GM12878 (cell line): Measurements from ENCODE around the gene SEPHS2. TPM values are rescaled to one million over a fixed set of nuclear protein-coding genes. Genes with fewer than 3 reads are reported as not detected.

ENCODE experiments used
- ATAC-seq: fragments of 200-7000 bp; cut with Tn5 transposase; 3 replicates; pipeline ENCODE4 v1.9.1; 2020; ENCODE audit warnings: mild to moderate bottlenecking, moderate library complexity
- BruUV-seq: library from RNA; stranded (reverse); fragments of 400-500 nt; replicated peaks from 2 replicates; lab custom pipeline; 2021; lab: Mats Ljungman, UMichigan
- CTCF ChIA-PET: fragments of 300-600 bp; sonication (Branson Sonifier 250); formaldehyde crosslinking; extraction: SDS; loops from one replicate; lab custom pipeline; 2021; ENCODE audit warnings: inconsistent platforms; lab: Yijun Ruan, JAX
- POLR2A ChIA-PET: fragments of 350-600 bp; formaldehyde crosslinking; extraction: SDS; loops from one replicate; lab custom pipeline; 2021; ENCODE audit warnings: inconsistent platforms; lab: Charles Lee
- RAD21 ChIA-PET: fragments of 300-600 bp; sonication (Branson Sonifier 250); formaldehyde crosslinking; loops from one replicate; lab custom pipeline; 2023; ENCODE audit warnings: antibody characterized with exemption; ENCODE audit not compliant: unreplicated experiment; lab: Charles Lee
- SMC1A ChIA-PET: fragments of 300-600 bp; sonication (Branson Sonifier 250); formaldehyde crosslinking; loops from one replicate; lab custom pipeline; 2023; ENCODE audit not compliant: unreplicated experiment, uncharacterized antibody; lab: Charles Lee
- DNase-seq: peaks from one replicate; pipeline ENCODE4 v3.0.0-alpha.2; 2011; ENCODE audit warnings: low read depth, low spot score
- FAIRE-seq: peaks from 3 replicates; lab custom pipeline; 2011; peaks lifted over from hg19 to GRCh38; lab: Jason Lieb, UNC
- H2AFZ ChIP-seq: 2 replicates; pipeline ENCODE4 v1.6.0; 2011; ENCODE audit warnings: low read depth, low read length, control low read depth; ENCODE audit not compliant: control insufficient read depth
- H3K27ac ChIP-seq: 2 replicates; pipeline ENCODE4 v1.5.1; 2011; ENCODE audit warnings: control low read depth; ENCODE audit not compliant: control insufficient read depth, insufficient read depth
- H3K27me3 ChIP-seq, 2 experiments: replicated peaks in 1 of 2; 2 replicates each; pipeline versions ENCODE4 v1.6.0 to v1.6.1; 2011; ENCODE audit warnings: low read length in 1 of 2; ENCODE audit not compliant: control insufficient read depth in 2 of 2, insufficient read depth in 2 of 2
- H3K36me3 ChIP-seq, 2 experiments: 2 replicates each; pipeline ENCODE4 v1.5.1; 2011; ENCODE audit warnings: low read length in 1 of 2; ENCODE audit not compliant: control insufficient read depth in 2 of 2, insufficient read depth in 2 of 2
- H3K4me1 ChIP-seq: 2 replicates; pipeline ENCODE4 v1.6.1; 2011; ENCODE audit warnings: mild to moderate bottlenecking, low read length, moderate library complexity, mixed read lengths; ENCODE audit not compliant: control insufficient read depth, insufficient read depth
- H3K4me2 ChIP-seq: 2 replicates; pipeline ENCODE4 v1.6.0; 2011; ENCODE audit warnings: control low read depth; ENCODE audit not compliant: control insufficient read depth, insufficient read depth
- H3K4me3 ChIP-seq: fragments of 200-600 bp; sonication (generic); 2 replicates; pipeline ENCODE4 v1.5.1; 2016
- H3K79me2 ChIP-seq: 2 replicates; pipeline ENCODE4 v1.6.0; 2011; ENCODE audit warnings: low read length; ENCODE audit not compliant: control insufficient read depth, insufficient read depth
- H3K9ac ChIP-seq: 2 replicates; pipeline ENCODE4 v1.8.0; 2011; ENCODE audit warnings: low read length, control low read depth, mixed read lengths; ENCODE audit not compliant: control insufficient read depth, insufficient read depth
- H3K9me3 ChIP-seq: replicated peaks from 3 replicates; pipeline ENCODE4 v1.5.1; 2011; ENCODE audit warnings: mild to moderate bottlenecking, low read length; ENCODE audit not compliant: control insufficient read depth, insufficient read depth
- H4K20me1 ChIP-seq: 2 replicates; pipeline ENCODE4 v1.6.0; 2011; ENCODE audit not compliant: control insufficient read depth, insufficient read depth
- BCL11A ChIP-seq: IDR thresholded peaks from 2 replicates; pipeline ENCODE4 v1.6.1; 2011; ENCODE audit warnings: low read depth, low read length
- CEBPB ChIP-seq, 2 experiments: fragments of 150-350 bp in 1 of 2; IDR thresholded peaks; 2 replicates each; pipeline ENCODE4 v1.6.1; 2012 to 2014; ENCODE audit warnings: low read depth in 2 of 2, low read length in 2 of 2, borderline replicate concordance in 1 of 2, inconsistent platforms in 1 of 2
- CHD1 ChIP-seq: IDR thresholded peaks from 2 replicates; pipeline ENCODE4 v1.6.1; 2012; ENCODE audit warnings: low read depth, low read length, improper control_type of control experiment
- DPF2 ChIP-seq: fragments of 450-650 bp; IDR thresholded peaks from 2 replicates; pipeline ENCODE4 v1.6.1; 2017; ENCODE audit warnings: mild to moderate bottlenecking
- FOS ChIP-seq: IDR thresholded peaks from 3 replicates; pipeline ENCODE4 v1.6.1; 2011; ENCODE audit warnings: borderline replicate concordance; ENCODE audit not compliant: insufficient read length; ENCODE audit errors: extremely low read depth
- GATAD2B ChIP-seq: fragments of 450-650 bp; conservative IDR thresholded peaks from 2 replicates; pipeline ENCODE4 v1.6.1; 2017; ENCODE audit warnings: low read depth, mild to moderate bottlenecking, moderate library complexity
- MAX ChIP-seq: IDR thresholded peaks from 2 replicates; pipeline ENCODE4 v1.6.1; 2012; ENCODE audit warnings: low read depth, low read length, improper control_type of control experiment
- NFIC ChIP-seq: IDR thresholded peaks from 2 replicates; pipeline ENCODE4 v1.6.1; 2012; ENCODE audit warnings: low read depth, mild to moderate bottlenecking, inconsistent platforms, low read length, moderate library complexity
- NR2C1 ChIP-seq: fragments of 450-650 bp; IDR thresholded peaks from 2 replicates; pipeline ENCODE4 v1.6.1; 2017; ENCODE audit warnings: antibody characterized with exemption, mild to moderate bottlenecking, moderate library complexity
- POU2F2 ChIP-seq: IDR thresholded peaks from 3 replicates; pipeline ENCODE4 v1.6.1; 2011; ENCODE audit warnings: low read depth, mild to moderate bottlenecking, low read length, borderline replicate concordance
- SUPT20H ChIP-seq: IDR thresholded peaks from 2 replicates; pipeline ENCODE4 v1.6.1; 2011; ENCODE audit warnings: low read depth, mild to moderate bottlenecking, low read length, moderate library complexity, borderline replicate concordance; ENCODE audit not compliant: control insufficient read depth
- TCF7 ChIP-seq: IDR thresholded peaks from 2 replicates; pipeline ENCODE4 v1.6.1; 2014; ENCODE audit warnings: antibody characterized with exemption, borderline replicate concordance
- USF2 ChIP-seq: IDR thresholded peaks from 2 replicates; pipeline ENCODE4 v1.6.1; 2011; ENCODE audit warnings: low read depth, low read length, improper control_type of control experiment, borderline replicate concordance
- YBX1 ChIP-seq: fragments of 450-650 bp; IDR thresholded peaks from 2 replicates; pipeline ENCODE4 v1.6.1; 2016; ENCODE audit warnings: antibody characterized with exemption
- YY1 ChIP-seq: IDR thresholded peaks from 2 replicates; pipeline ENCODE4 v1.6.1; 2011; ENCODE audit warnings: low read depth, mild to moderate bottlenecking, low read length
- ZNF622 ChIP-seq: fragments of 450-650 bp; IDR thresholded peaks from 2 replicates; pipeline ENCODE4 v1.6.1; 2017; ENCODE audit warnings: mild to moderate bottlenecking, inconsistent platforms
- WGBS: methylation state at CpG from one replicate; pipeline ENCODE4 v1.1.6; 2016; ENCODE audit warnings: low lambda C conversion rate; ENCODE audit not compliant: insufficient replicate concordance, insufficient coverage; ENCODE audit errors: missing lambda C conversion rate; 5-methylcytosine and 5-hydroxymethylcytosine counted together
- in situ Hi-C: fragments of 300-500 bp; cut with MboI; formaldehyde crosslinking; loops from 9 replicates; pipeline ENCODE4 v1.14.3; 2018; ENCODE audit warnings: mixed read lengths
- intact Hi-C: fragments of 100-400 bp; cut with micrococcal nuclease; formaldehyde crosslinking; loops from one replicate; pipeline ENCODE4 v1.14.2; 2022; ENCODE audit not compliant: unreplicated experiment
- polyA plus RNA-seq, 11 experiments: library from polyadenylated mRNA; depleted of rRNA in 4 of 11; unstranded in 6 of 11; stranded (reverse) in 5 of 11; fragments of >200 nt; fragmentation: Nextera tagmentation in 4 of 11; fragmentation: Illumina TruSeq in 1 of 11; extraction: Ambion mirVana in 4 of 11; extraction: Trizol in 1 of 11; gene quantifications; 1 replicate in 1 of 11; 2 replicates in 10 of 11; pipeline versions ENCODE4 v1.2.1 to v1.2.3, GENCODE V29; 2011 to 2016; ENCODE audit warnings: inconsistent platforms in 2 of 11, missing spikeins in 2 of 11, low read depth in 1 of 11
- total RNA-seq, 4 experiments: library from RNA; depleted of rRNA in 3 of 4; stranded (reverse); fragments of >200 nt in 3 of 4; fragmentation: Illumina TruSeq in 1 of 4; extraction: Trizol in 1 of 4; gene quantifications; 2 replicates each; pipeline versions ENCODE4 v1.2.1 to v1.2.3, GENCODE V29; 2013 to 2021
- TF ChIP-seq, protein P1 (sequence below): IDR thresholded peaks from 2 replicates; pipeline ENCODE4 v1.6.1; 2012; ENCODE audit warnings: low read depth, low read length, improper control_type of control experiment

Gene SEPHS2
- total and polyA plus RNA-seq, 10 of the 15 experiments (the other 5 are each of a cell fraction or from before 2014, with no cell fraction given): 21.6 to 99.8 (median 72.9) TPM

DNA sequence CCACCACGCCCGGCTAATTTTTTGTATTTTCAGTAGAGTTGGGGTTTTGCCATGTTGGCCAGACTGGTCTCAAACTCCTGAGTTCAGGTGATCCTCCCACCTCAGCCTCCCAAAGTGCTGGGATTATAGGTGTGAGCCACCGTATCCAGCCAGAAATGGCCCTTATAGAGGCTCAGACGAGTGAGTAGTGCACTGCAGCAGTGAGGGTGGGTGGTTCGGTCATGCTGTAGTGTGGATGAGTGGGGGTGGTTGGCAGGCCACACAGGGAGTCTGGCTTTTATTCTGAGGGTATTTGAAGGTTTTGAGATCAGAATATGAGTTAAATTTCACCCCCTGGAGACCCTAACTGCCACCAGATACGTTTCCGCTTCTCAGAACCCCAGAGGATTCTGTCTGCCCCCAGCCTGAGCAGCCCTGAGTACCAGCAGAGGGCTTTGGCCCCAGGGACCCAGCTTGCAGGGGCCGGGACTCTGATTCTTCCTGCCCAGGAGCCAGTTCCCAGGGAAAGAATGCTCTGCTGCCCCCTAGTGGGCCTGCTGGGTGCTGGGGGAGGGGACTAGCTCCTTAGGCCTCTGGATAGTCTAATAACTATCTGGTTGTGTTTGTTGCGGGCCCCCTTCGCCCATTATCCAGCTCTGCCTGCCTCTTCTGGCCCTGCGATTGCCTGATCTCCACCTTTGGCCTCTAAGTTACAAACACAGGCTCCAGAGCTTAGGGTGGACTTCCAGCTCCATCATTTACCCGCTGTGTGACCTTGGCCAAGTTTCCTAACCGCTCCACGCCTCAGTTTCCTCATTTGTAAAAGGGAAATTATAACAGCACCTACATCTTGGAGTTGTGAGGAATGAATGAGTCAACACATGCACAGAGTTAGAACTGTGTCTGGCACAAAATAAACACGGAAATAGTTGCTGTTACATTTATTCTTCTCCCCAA is 36.3 kb downstream of the SEPHS2 start:
- peak; percentile 62 for DNase-seq
- Histone ChIP-seq H3K4me3 (no peak overlapping the region), H3K4me1 (peaks cover 14% of the 10 kb centered on the region), H3K27ac (no peak overlapping the region), H3K9ac (no peak overlapping the region), H3K4me2 (no peak overlapping the region), H3K36me3 (peaks cover 0 to 2% of the 10 kb centered on the region in 2 experiments; a peak in 1 of 4 replicates), H3K9me3 (no peaks in the 10 kb centered on the region), H4K20me1 (no peaks in the 10 kb centered on the region), H3K27me3 (no peaks in the 10 kb centered on the region), H2AFZ (peak overlapping the region; percentile 25), H3K79me2 (no peaks in the 10 kb centered on the region; the same call in 1 of the 2 replicates)
- FAIRE-seq: peak; percentile 88
- BruUV-seq: TSS peak; percentile 46
- CTCF ChIA-PET: interaction anchor here (0.5 to 8.1 kb wide), 41 partner anchors 10 to 372 kb away, joined by 3 to 70 read pairs (median 5); partner anchors contain the start of genes CD2BP2, DCTPP1, MYL11 and SEPTIN1
- peak; percentile 77 for ATAC-seq
- RAD21 ChIA-PET: interaction anchor here (0.7 to 4.4 kb wide), 29 partner anchors 9 to 366 kb away, joined by 3 to 33 read pairs (median 4); partner anchors contain the start of genes CD2BP2, CORO1A, DCTPP1 and FBRS
- POLR2A ChIA-PET: interaction anchor here (0.6 to 2.4 kb wide), 16 partner anchors 9 to 365 kb away, joined by 3 to 12 read pairs (median 4); partner anchors contain the start of genes DCTPP1, SEPTIN1, TBX6 and ZNF48
- intact Hi-C loops: loop anchor here (5.0 kb wide), 1 partner anchor 317 kb away; the partner anchor contains the start of gene TBX6
- SMC1A ChIA-PET: interaction anchor here (0.5 to 3.8 kb wide), 21 partner anchors 8 to 317 kb away, joined by 3 to 18 read pairs (median 4); partner anchors contain the start of genes DCTPP1, SEPTIN1, TBC1D10B and TBX6
- WGBS: 25% methylated on average over 15 of the region's 15 CpGs
- in situ Hi-C loops: loop anchor here (5.0 kb wide), 1 partner anchor 317 kb away; the partner anchor contains the start of gene TBX6
- TF ChIP-seq NR2C1 (no peak), USF2 (no peak), FOS (no peak), ZNF622 (no peak), GATAD2B (no peak), SUPT20H (no peak), CEBPB (IDR thresholded peaks at IDR 0.05; ENCODE audit: borderline replicate concordance in 1 of 2, low read depth in 2 of 2, low read length in 2 of 2) (no peak), NFIC (no peak), YBX1 (no peak), YY1 (peak; percentile 76), TCF7 (no peak; the same call in 1 of the 2 replicates), DPF2 (no peak), MAX (no peak), POU2F2 (no peak), BCL11A (no peak), CHD1 (no peak)
- TF ChIP-seq, protein P1, sequence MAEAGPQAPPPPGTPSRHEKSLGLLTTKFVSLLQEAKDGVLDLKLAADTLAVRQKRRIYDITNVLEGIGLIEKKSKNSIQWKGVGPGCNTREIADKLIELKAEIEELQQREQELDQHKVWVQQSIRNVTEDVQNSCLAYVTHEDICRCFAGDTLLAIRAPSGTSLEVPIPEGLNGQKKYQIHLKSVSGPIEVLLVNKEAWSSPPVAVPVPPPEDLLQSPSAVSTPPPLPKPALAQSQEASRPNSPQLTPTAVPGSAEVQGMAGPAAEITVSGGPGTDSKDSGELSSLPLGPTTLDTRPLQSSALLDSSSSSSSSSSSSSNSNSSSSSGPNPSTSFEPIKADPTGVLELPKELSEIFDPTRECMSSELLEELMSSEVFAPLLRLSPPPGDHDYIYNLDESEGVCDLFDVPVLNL: no peak
